Mesodermal cell (in vitro differentiated cells): ENCODE data around the gene SPATA6L. TPM values are rescaled to one million over a fixed set of nuclear protein-coding genes. Genes with fewer than 3 reads are reported as not detected.

Experiments
- H3K27ac ChIP-seq: 2 replicates; pipeline ENCODE4 v1.7.0; 2013; ENCODE audit warnings: mild to moderate bottlenecking, low read depth, low read length, moderate library complexity; ENCODE audit not compliant: severe bottlenecking
- H3K36me3 ChIP-seq: 2 replicates; pipeline ENCODE4 v1.7.1; 2013; ENCODE audit warnings: mild to moderate bottlenecking, low read length, moderate library complexity; ENCODE audit not compliant: control insufficient read depth, insufficient read depth
- H3K4me1 ChIP-seq: one replicate; pipeline ENCODE4 v1.7.1; 2013; ENCODE audit warnings: mild to moderate bottlenecking, low read length; ENCODE audit not compliant: insufficient read depth, control insufficient read depth, poor library complexity, severe bottlenecking
- H3K4me3 ChIP-seq: 2 replicates; pipeline ENCODE4 v1.7.0; 2013; ENCODE audit warnings: low read length, control low read depth, mild to moderate bottlenecking; ENCODE audit not compliant: insufficient read depth, poor library complexity, severe bottlenecking; ENCODE audit errors: extremely low read depth
- H3K9me3 ChIP-seq: 2 replicates; pipeline ENCODE4 v1.7.1; 2013; ENCODE audit warnings: mild to moderate bottlenecking, low read length, moderate library complexity; ENCODE audit not compliant: control insufficient read depth
- WGBS, 2 experiments: methylation state at CpG; one replicate each; pipeline ENCODE4 v1.1.5; 2013; ENCODE audit warnings: missing lambda C conversion rate in 2 of 2; ENCODE audit not compliant: insufficient coverage in 2 of 2; 5-methylcytosine and 5-hydroxymethylcytosine counted together
- polyA plus RNA-seq, 2 experiments: library from polyadenylated mRNA; stranded (reverse); fragments of 50-300 nt; gene quantifications; one replicate each; pipeline ENCODE4 v1.2.3, GENCODE V29; 2013

Gene SPATA6L
- 0.29 TPM for polyA plus RNA-seq (2013, experiment 1 of 2)
- 0.46 TPM for polyA plus RNA-seq (2013, experiment 2 of 2)

GRCh38 chr9:4666042-4666699, at the start of gene SPATA6L:
TSS of gene SPATA6L (minus strand) at chr9:4666480. CDS start at chr9:4666250, 230 bp downstream.
- Histone ChIP-seq H3K27ac (no peak within 1 kb of the TSS), H3K9me3 (no peaks in the 10 kb centered on the region)
- WGBS, 2 experiments, result 6 to 8% methylated on average over 19 to 24 of the region's 36 CpGs

GRCh38 chr9:4714266-4715016, 48.2 kb upstream of the SPATA6L start:
- H3K4me1 ChIP-seq, result no peaks in the 10 kb centered on the region
- no peak overlapping the region for H3K27ac ChIP-seq
- H3K9me3 ChIP-seq, result no peaks in the 10 kb centered on the region
- peaks cover 61% of the 10 kb centered on the region for H3K36me3 ChIP-seq
- H3K4me3 ChIP-seq, result no peak overlapping the region
- WGBS, 2 experiments, result 82 to 89% methylated on average over 6 to 8 of the region's 9 CpGs

More at GRCh38 chr9:4666042-4666699, at the start of gene SPATA6L:
- H3K4me1 ChIP-seq, result peaks cover 24% of the 10 kb centered on the region
- no peaks in the 10 kb centered on the region for H3K36me3 ChIP-seq
- peak within 1 kb of the TSS; percentile 36 for H3K4me3 ChIP-seq

GRCh38 chr9:4713849-4714248, 47.6 kb upstream of the SPATA6L start:
- no peak overlapping the region for H3K27ac ChIP-seq
- WGBS, 2 experiments, result 78 to 85% methylated on average over 2 to 7 of the region's 7 CpGs
- H3K36me3 ChIP-seq, result peaks cover 60% of the 10 kb centered on the region
- no peak overlapping the region for H3K4me3 ChIP-seq
- H3K9me3 ChIP-seq, result no peaks in the 10 kb centered on the region
- no peaks in the 10 kb centered on the region for H3K4me1 ChIP-seq

- peaks cover 31% of the 10 kb centered on the region for H3K36me3 ChIP-seq
- no peaks in the 10 kb centered on the region for H3K4me1 ChIP-seq
- H3K27ac ChIP-seq, result no peak overlapping the region
- H3K4me3 ChIP-seq, result no peak overlapping the region
- no peaks in the 10 kb centered on the region for H3K9me3 ChIP-seq
Measured at GRCh38 chr9:4709380-4709779, 43.1 kb upstream of the SPATA6L start.

- no peak overlapping the region for H3K4me3 ChIP-seq
- H3K4me1 ChIP-seq, result no peaks in the 10 kb centered on the region
- H3K9me3 ChIP-seq, result no peaks in the 10 kb centered on the region
- 73 to 88% methylated on average over 2 to 3 of the region's 4 CpGs for WGBS, 2 experiments
- H3K36me3 ChIP-seq, result peaks cover 44% of the 10 kb centered on the region
- no peak overlapping the region for H3K27ac ChIP-seq
Measured at GRCh38 chr9:4706971-4707622, 40.8 kb upstream of the SPATA6L start.

- Histone ChIP-seq H3K36me3 (peaks cover 41% of the 10 kb centered on the region), H3K4me1 (no peaks in the 10 kb centered on the region), H3K9me3 (no peaks in the 10 kb centered on the region), H3K27ac (no peak overlapping the region), H3K4me3 (no peak overlapping the region)
- WGBS, 2 experiments, result 56 to 71% methylated on average over 1 to 2 of the region's 2 CpGs
Measured at GRCh38 chr9:4706021-4706420, 39.7 kb upstream of the SPATA6L start.

- no peak overlapping the region for H3K27ac ChIP-seq
- H3K9me3 ChIP-seq, result no peaks in the 10 kb centered on the region
- no peak overlapping the region for H3K4me3 ChIP-seq
- WGBS, 2 experiments, result 100% methylated on average over 2 of the region's 2 CpGs; no CpG with 5 or more reads in 1 of the 2 experiments
- H3K36me3 ChIP-seq, result peaks cover 35% of the 10 kb centered on the region
- H3K4me1 ChIP-seq, result no peaks in the 10 kb centered on the region
Measured at GRCh38 chr9:4704129-4704528, 37.8 kb upstream of the SPATA6L start.

- no peaks in the 10 kb centered on the region for H3K4me1 ChIP-seq
- H3K27ac ChIP-seq, result no peak overlapping the region
- H3K4me3 ChIP-seq, result no peak overlapping the region
- H3K36me3 ChIP-seq, result peaks cover 44% of the 10 kb centered on the region
- no CpG with 5 or more reads among the region's 1 CpG for WGBS, 2 experiments
- no peaks in the 10 kb centered on the region for H3K9me3 ChIP-seq
Measured at GRCh38 chr9:4701526-4701925, 35.2 kb upstream of the SPATA6L start.

GRCh38 chr9:4700932-4701331, 34.7 kb upstream of the SPATA6L start:
- no peak overlapping the region for H3K4me3 ChIP-seq
- H3K9me3 ChIP-seq, result no peaks in the 10 kb centered on the region
- 100% methylated on average over 1 of the region's 2 CpGs; no CpG with 5 or more reads in 1 of the 2 experiments for WGBS, 2 experiments
- no peaks in the 10 kb centered on the region for H3K4me1 ChIP-seq
- H3K36me3 ChIP-seq, result peaks cover 40% of the 10 kb centered on the region
- no peak overlapping the region for H3K27ac ChIP-seq

GRCh38 chr9:4700091-4700490, 33.8 kb upstream of the SPATA6L start:
- H3K4me3 ChIP-seq, result no peak overlapping the region
- H3K4me1 ChIP-seq, result no peaks in the 10 kb centered on the region
- H3K27ac ChIP-seq, result no peak overlapping the region
- no peaks in the 10 kb centered on the region for H3K9me3 ChIP-seq
- peaks cover 39% of the 10 kb centered on the region for H3K36me3 ChIP-seq
- WGBS, 2 experiments, result 88 to 100% methylated on average over 2 of the region's 3 CpGs
